ENCODE results near the gene SH3BGRL3. TPM values are rescaled to one million over a fixed set of nuclear protein-coding genes. Genes with fewer than 3 reads are reported as not detected.

SH3BGRL3 gene
- total and polyA plus RNA-seq, 2 of the 13 experiments (the other 11 are each of a cell fraction or from before 2014, with no cell fraction given) = 11.4 to 12.2 TPM

DNA sequence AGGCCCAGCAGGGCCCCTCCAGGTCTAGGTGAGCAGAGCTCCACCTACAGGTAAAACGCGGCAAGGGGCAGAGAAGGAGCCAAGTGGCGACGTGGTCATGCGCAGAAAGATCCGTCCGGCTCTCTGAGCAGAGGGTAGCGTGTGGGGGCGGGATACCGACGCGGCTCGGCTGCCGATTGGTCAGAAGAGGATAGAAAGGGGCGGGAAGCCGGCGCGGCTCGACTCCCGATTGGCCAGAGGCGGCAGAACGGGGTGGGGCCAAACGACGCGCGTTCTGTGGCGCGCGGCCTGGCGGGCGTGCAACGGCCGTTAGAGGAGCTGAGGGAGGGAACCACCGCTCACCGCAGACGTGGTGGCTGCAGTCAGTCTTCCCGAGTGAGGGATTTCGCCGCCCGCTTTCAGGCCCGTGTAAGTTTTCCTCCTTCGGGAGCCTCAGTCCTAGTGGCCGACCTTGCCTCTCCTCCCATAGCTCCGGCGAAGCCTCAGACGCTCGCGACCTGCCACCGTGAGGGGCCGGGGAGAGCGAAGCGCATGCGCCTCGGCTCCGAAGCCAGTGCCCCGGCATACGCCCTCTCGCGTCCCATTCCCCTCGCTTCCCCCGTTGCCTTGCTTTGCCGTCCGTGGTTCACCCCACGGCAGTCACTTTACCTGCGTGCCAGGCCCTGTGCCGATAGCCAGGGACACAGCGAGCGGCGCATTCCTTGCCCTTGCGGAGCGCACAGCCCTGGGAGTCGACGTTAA lies 45.8 kb upstream of the SH3BGRL3 start, which contains the start of gene CEP85 (continued):
- TF ChIP-seq, protein P1, sequence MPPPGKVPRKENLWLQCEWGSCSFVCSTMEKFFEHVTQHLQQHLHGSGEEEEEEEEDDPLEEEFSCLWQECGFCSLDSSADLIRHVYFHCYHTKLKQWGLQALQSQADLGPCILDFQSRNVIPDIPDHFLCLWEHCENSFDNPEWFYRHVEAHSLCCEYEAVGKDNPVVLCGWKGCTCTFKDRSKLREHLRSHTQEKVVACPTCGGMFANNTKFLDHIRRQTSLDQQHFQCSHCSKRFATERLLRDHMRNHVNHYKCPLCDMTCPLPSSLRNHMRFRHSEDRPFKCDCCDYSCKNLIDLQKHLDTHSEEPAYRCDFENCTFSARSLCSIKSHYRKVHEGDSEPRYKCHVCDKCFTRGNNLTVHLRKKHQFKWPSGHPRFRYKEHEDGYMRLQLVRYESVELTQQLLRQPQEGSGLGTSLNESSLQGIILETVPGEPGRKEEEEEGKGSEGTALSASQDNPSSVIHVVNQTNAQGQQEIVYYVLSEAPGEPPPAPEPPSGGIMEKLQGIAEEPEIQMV (CRISPR knock-in tag; IDR thresholded peaks at IDR 0.05; ENCODE audit: low read depth) = peak; percentile 76; the same call in 1 of the 2 replicates
- TF ChIP-seq ZNF224 (CRISPR knock-in tag; IDR thresholded peaks at IDR 0.05) = peak; percentile 87; the same call in 1 of the 2 replicates
- no peak for TF ChIP-seq MEIS2 (CRISPR knock-in tag; IDR thresholded peaks at IDR 0.05)
- no peak for TF ChIP-seq SOX6 (IDR thresholded peaks at IDR 0.05)
- peak; percentile 30; the same call in 1 of the 2 replicates for TF ChIP-seq SOX6 (CRISPR knock-in tag; IDR thresholded peaks at IDR 0.05)
- peak; percentile 28; the same call in 1 of the 2 replicates for TF ChIP-seq ZNF317 (CRISPR knock-in tag; IDR thresholded peaks at IDR 0.05)
- TF ChIP-seq, protein P2, sequence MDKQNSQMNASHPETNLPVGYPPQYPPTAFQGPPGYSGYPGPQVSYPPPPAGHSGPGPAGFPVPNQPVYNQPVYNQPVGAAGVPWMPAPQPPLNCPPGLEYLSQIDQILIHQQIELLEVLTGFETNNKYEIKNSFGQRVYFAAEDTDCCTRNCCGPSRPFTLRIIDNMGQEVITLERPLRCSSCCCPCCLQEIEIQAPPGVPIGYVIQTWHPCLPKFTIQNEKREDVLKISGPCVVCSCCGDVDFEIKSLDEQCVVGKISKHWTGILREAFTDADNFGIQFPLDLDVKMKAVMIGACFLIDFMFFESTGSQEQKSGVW (CRISPR knock-in tag; IDR thresholded peaks at IDR 0.05; ENCODE audit: borderline replicate concordance) = no peak
- peak; percentile 76; the same call in 1 of the 2 replicates for TF ChIP-seq ZNF746 (CRISPR knock-in tag; IDR thresholded peaks at IDR 0.05)
- peak in 1 of 2 experiments; percentile 15; a peak in 1 of 4 replicates for TF ChIP-seq EP300 (IDR thresholded peaks at IDR 0.05; ENCODE audit: low read depth in 2 of 2, low read length in 2 of 2)
- no peak for TF ChIP-seq EP300 (CRISPR knock-in tag; IDR thresholded peaks at IDR 0.05; ENCODE audit: borderline replicate concordance)
- peak; percentile 44; the same call in 1 of the 2 replicates for TF ChIP-seq FOSL2 (CRISPR knock-in tag; IDR thresholded peaks at IDR 0.05)
- TF ChIP-seq TMF1 (CRISPR knock-in tag; IDR thresholded peaks at IDR 0.05; ENCODE audit: low read depth) = 0 out of 2 replicates have a peak, but pooled peaks have one; percentile 63
- peak; percentile 23; the same call in 1 of the 2 replicates for TF ChIP-seq FOXK1 (CRISPR knock-in tag; IDR thresholded peaks at IDR 0.05; ENCODE audit: borderline replicate concordance, low read depth)
- TF ChIP-seq, protein P3, sequence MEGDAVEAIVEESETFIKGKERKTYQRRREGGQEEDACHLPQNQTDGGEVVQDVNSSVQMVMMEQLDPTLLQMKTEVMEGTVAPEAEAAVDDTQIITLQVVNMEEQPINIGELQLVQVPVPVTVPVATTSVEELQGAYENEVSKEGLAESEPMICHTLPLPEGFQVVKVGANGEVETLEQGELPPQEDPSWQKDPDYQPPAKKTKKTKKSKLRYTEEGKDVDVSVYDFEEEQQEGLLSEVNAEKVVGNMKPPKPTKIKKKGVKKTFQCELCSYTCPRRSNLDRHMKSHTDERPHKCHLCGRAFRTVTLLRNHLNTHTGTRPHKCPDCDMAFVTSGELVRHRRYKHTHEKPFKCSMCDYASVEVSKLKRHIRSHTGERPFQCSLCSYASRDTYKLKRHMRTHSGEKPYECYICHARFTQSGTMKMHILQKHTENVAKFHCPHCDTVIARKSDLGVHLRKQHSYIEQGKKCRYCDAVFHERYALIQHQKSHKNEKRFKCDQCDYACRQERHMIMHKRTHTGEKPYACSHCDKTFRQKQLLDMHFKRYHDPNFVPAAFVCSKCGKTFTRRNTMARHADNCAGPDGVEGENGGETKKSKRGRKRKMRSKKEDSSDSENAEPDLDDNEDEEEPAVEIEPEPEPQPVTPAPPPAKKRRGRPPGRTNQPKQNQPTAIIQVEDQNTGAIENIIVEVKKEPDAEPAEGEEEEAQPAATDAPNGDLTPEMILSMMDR (CRISPR knock-in tag; IDR thresholded peaks at IDR 0.05) = peak; percentile 99
- TF ChIP-seq REL (CRISPR knock-in tag; conservative IDR thresholded peaks at IDR 0.05) = 0 out of 2 replicates have a peak, but pooled peaks have one; percentile 44
- TF ChIP-seq MAZ (IDR thresholded peaks at IDR 0.05; ENCODE audit: borderline replicate concordance, low read depth, low read length) = peak; percentile 69; the same call in 1 of the 2 replicates
- TF ChIP-seq MAZ (CRISPR knock-in tag; IDR thresholded peaks at IDR 0.05; ENCODE audit: low read depth) = peak; percentile 81
- peak; percentile 82 for TF ChIP-seq ZNF160 (CRISPR knock-in tag; IDR thresholded peaks at IDR 0.05)
- TF ChIP-seq, protein P4, sequence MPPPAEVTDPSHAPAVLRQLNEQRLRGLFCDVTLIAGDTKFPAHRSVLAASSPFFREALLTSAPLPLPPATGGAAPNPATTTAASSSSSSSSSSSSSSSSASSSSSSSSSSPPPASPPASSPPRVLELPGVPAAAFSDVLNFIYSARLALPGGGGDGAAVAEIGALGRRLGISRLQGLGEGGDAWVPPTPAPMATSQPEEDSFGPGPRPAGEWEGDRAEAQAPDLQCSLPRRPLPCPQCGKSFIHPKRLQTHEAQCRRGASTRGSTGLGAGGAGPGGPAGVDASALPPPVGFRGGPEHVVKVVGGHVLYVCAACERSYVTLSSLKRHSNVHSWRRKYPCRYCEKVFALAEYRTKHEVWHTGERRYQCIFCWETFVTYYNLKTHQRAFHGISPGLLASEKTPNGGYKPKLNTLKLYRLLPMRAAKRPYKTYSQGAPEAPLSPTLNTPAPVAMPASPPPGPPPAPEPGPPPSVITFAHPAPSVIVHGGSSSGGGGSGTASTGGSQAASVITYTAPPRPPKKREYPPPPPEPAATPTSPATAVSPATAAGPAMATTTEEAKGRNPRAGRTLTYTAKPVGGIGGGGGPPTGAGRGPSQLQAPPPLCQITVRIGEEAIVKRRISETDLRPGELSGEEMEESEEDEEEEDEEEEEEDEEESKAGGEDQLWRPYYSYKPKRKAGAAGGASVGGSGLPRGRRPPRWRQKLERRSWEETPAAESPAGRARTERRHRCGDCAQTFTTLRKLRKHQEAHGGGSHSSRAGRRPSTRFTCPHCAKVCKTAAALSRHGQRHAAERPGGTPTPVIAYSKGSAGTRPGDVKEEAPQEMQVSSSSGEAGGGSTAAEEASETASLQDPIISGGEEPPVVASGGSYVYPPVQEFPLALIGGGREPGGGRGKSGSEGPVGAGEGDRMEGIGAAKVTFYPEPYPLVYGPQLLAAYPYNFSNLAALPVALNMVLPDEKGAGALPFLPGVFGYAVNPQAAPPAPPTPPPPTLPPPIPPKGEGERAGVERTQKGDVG (CRISPR knock-in tag; IDR thresholded peaks at IDR 0.05; ENCODE audit: borderline replicate concordance) = peak; percentile 52
